ENCODE data around the gene DARS1.
"Not testable (repeated sequence)": the region's sequence is repeated elsewhere in the genome, so short reads cannot be mapped to it uniquely, and the experiment has no call there.

The DARS1 gene

GRCh38 chr2:135984199-135985017 lies 1.0 kb downstream of the DARS1 start:
- in situ Hi-C loops (cut with HindIII; ENCODE audit: low sequenced_read_pairs) = no loop called here
- TF ChIP-seq, protein P1, sequence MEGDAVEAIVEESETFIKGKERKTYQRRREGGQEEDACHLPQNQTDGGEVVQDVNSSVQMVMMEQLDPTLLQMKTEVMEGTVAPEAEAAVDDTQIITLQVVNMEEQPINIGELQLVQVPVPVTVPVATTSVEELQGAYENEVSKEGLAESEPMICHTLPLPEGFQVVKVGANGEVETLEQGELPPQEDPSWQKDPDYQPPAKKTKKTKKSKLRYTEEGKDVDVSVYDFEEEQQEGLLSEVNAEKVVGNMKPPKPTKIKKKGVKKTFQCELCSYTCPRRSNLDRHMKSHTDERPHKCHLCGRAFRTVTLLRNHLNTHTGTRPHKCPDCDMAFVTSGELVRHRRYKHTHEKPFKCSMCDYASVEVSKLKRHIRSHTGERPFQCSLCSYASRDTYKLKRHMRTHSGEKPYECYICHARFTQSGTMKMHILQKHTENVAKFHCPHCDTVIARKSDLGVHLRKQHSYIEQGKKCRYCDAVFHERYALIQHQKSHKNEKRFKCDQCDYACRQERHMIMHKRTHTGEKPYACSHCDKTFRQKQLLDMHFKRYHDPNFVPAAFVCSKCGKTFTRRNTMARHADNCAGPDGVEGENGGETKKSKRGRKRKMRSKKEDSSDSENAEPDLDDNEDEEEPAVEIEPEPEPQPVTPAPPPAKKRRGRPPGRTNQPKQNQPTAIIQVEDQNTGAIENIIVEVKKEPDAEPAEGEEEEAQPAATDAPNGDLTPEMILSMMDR (IDR thresholded peaks at IDR 0.05; ENCODE audit: low read depth, low read length, missing control alignments) = no peak
- DNase-seq (ENCODE audit: low read depth) = no peak
- H3K4me3 ChIP-seq (ENCODE audit: low read depth, low read length) = peak overlapping the region; percentile 98

- TF ChIP-seq, protein P1 (IDR thresholded peaks at IDR 0.05; ENCODE audit: low read depth, low read length, missing control alignments) = no peak
- DNase-seq (ENCODE audit: low read depth) = no peak
- no peak overlapping the region for H3K4me3 ChIP-seq (ENCODE audit: low read depth, low read length)
- in situ Hi-C loops (cut with HindIII; ENCODE audit: low sequenced_read_pairs) = no loop called here
Observed at GRCh38 chr2:135980434-135981079, 4.9 kb downstream of the DARS1 start.

DNA sequence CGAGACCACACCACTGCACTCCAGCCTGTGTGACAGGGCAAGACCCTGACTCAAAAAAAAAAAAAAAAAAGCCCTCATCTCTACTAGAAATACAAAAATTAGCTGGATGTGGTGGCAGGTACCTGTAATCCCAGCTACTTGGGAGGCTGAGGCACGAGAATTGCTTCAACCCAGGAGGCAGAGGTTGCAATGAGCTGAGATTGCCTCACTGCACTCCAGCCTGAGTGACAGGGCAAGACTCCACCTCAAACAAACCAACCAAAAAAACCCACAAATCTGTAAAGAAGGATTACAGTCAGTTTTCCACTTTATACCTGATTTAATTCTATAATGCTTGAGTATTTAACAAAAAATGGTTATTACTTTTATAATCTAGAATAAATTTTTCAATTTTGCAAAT lies 9.7 kb downstream of the DARS1 start:
- in situ Hi-C loops (cut with HindIII; ENCODE audit: low sequenced_read_pairs) = no loop called here
- H3K4me3 ChIP-seq (ENCODE audit: low read depth, low read length) = no peak overlapping the region
- TF ChIP-seq, protein P1 (IDR thresholded peaks at IDR 0.05; ENCODE audit: low read depth, low read length, missing control alignments) = no peak
- no peak for DNase-seq (ENCODE audit: low read depth)

- in situ Hi-C loops (cut with HindIII; ENCODE audit: low sequenced_read_pairs) = no loop called here
- no peak overlapping the region for H3K4me3 ChIP-seq (ENCODE audit: low read depth, low read length)
- TF ChIP-seq, protein P1 (IDR thresholded peaks at IDR 0.05; ENCODE audit: low read depth, low read length, missing control alignments) = no peak
- DNase-seq (ENCODE audit: low read depth) = no peak
Observed at GRCh38 chr2:135974036-135974435, 11.4 kb downstream of the DARS1 start.

GRCh38 chr2:135969655-135970387 lies 15.6 kb downstream of the DARS1 start:
- DNase-seq (ENCODE audit: low read depth) = no peak
- no peak overlapping the region for H3K4me3 ChIP-seq (ENCODE audit: low read depth, low read length)
- in situ Hi-C loops (cut with HindIII; ENCODE audit: low sequenced_read_pairs) = no loop called here
- TF ChIP-seq, protein P1 (IDR thresholded peaks at IDR 0.05; ENCODE audit: low read depth, low read length, missing control alignments) = no peak

DNA sequence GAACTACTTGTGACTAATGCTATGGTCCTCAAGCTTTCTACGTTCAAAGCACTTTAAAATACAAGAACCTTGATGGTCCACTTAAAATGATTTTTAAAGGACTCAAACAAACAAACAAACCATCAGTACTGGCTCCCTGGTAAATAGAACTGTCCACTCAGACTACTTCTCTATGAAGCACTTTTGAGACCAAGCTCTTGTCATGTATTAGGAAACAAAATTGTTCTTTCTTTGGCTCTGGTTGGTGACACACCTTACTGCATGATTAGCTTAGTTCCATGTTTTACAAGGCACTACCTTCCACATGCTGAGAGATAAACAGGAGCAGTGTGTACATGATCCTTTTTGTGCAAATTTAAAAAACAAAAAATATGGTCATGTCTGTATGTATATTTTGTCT lies 19.7 kb downstream of the DARS1 start:
- no peak overlapping the region for H3K4me3 ChIP-seq (ENCODE audit: low read depth, low read length)
- TF ChIP-seq, protein P1 (IDR thresholded peaks at IDR 0.05; ENCODE audit: low read depth, low read length, missing control alignments) = no peak
- in situ Hi-C loops (cut with HindIII; ENCODE audit: low sequenced_read_pairs) = no loop called here
- no peak for DNase-seq (ENCODE audit: low read depth)

- H3K4me3 ChIP-seq (ENCODE audit: low read depth, low read length); DNase-seq (ENCODE audit: low read depth); in situ Hi-C loops (cut with HindIII; ENCODE audit: low sequenced_read_pairs): not testable (repeated sequence)
Observed at GRCh38 chr2:135964404-135964803, 21.0 kb downstream of the DARS1 start.
